WTC11 (cell line): ENCODE measurements around the gene TACR2. TPM values are rescaled to one million over a fixed set of nuclear protein-coding genes. Genes with fewer than 3 reads are reported as not detected.

Experiments
- ATAC-seq: fragments of 200-7000 bp; cut with Tn5 transposase; 2 replicates; pipeline ENCODE4 v1.10.0; 2021; ENCODE audit warnings: mild to moderate bottlenecking, moderate library complexity
- CTCF ChIA-PET: fragments of 300-600 bp; sonication (Branson Sonifier 250); formaldehyde crosslinking; loops from one replicate; lab custom pipeline; 2021; ENCODE audit warnings: antibody characterized with exemption; lab: Charles Lee
- POLR2A ChIA-PET: fragments of 350-600 bp; sonication (Branson Sonifier 250); formaldehyde crosslinking; loops from one replicate; lab custom pipeline; 2021; ENCODE audit warnings: antibody characterized with exemption; lab: Charles Lee
- DNase-seq: peaks from one replicate; pipeline ENCODE4 v3.0.0; 2021; ENCODE audit warnings: low spot score
- H3K27ac Mint-ChIP-seq: 2 replicates; pipeline ENCODE4 v1.8.0; 2021; ENCODE audit warnings: mixed read lengths
- H3K27me3 Mint-ChIP-seq: 2 replicates; pipeline ENCODE4 v1.8.0; 2021; ENCODE audit warnings: low read depth, mild to moderate bottlenecking, moderate library complexity, mixed read lengths
- H3K36me3 Mint-ChIP-seq: 2 replicates; pipeline ENCODE4 v1.8.0; 2021; ENCODE audit warnings: mixed read lengths
- H3K4me1 Mint-ChIP-seq: 2 replicates; pipeline ENCODE4 v1.8.0; 2022; ENCODE audit warnings: mixed read lengths
- H3K4me3 Mint-ChIP-seq: 2 replicates; pipeline ENCODE4 v1.8.0; 2021; ENCODE audit warnings: mild to moderate bottlenecking, moderate library complexity, mixed read lengths
- H3K9me3 Mint-ChIP-seq: 2 replicates; pipeline ENCODE4 v1.8.0; 2021; ENCODE audit warnings: mixed read lengths
- CREB1 ChIP-seq: sonication (generic); formaldehyde crosslinking; IDR thresholded peaks from 2 replicates; pipeline ENCODE4 v1.8.0; 2023; ENCODE audit warnings: mild to moderate bottlenecking, missing genetic modification reagents
- EMX1 ChIP-seq: fragments of 250-450 bp; sonication (Bioruptor Pico); IDR thresholded peaks from 2 replicates; pipeline ENCODE4 v1.8.0; 2021; ENCODE audit warnings: mild to moderate bottlenecking
- GTF2I ChIP-seq: fragments of 250-450 bp; sonication (Bioruptor Pico); conservative IDR thresholded peaks from 2 replicates; pipeline ENCODE4 v1.4.0; 2021; ENCODE audit warnings: mild to moderate bottlenecking
- JAZF1 ChIP-seq: fragments of 250-450 bp; sonication (Bioruptor Pico); IDR thresholded peaks from 2 replicates; pipeline ENCODE4 v1.9.0; 2021; ENCODE audit warnings: moderate library complexity, mild to moderate bottlenecking, inconsistent platforms
- KAT7 ChIP-seq: sonication (generic); formaldehyde crosslinking; IDR thresholded peaks from 2 replicates; pipeline ENCODE4 v1.8.1; 2023; ENCODE audit warnings: missing genetic modification reagents, mild to moderate bottlenecking, borderline replicate concordance
- NFE2L1 ChIP-seq: sonication (generic); formaldehyde crosslinking; IDR thresholded peaks from 2 replicates; pipeline ENCODE4 v1.8.1; 2023; ENCODE audit warnings: missing genetic modification reagents
- NR3C1 ChIP-seq: sonication (generic); formaldehyde crosslinking; conservative IDR thresholded peaks from 2 replicates; pipeline ENCODE4 v1.8.1; 2023; ENCODE audit warnings: low read depth, mild to moderate bottlenecking, missing genetic modification reagents
- PRRX2 ChIP-seq: fragments of 250-450 bp; sonication (Bioruptor Pico); IDR thresholded peaks from 2 replicates; pipeline ENCODE4 v1.8.0; 2021; ENCODE audit warnings: mild to moderate bottlenecking
- SMAD3 ChIP-seq: sonication (generic); formaldehyde crosslinking; IDR thresholded peaks from 2 replicates; pipeline ENCODE4 v1.8.0; 2022; ENCODE audit warnings: missing genetic modification reagents, mild to moderate bottlenecking, borderline replicate concordance
- SMAD4 ChIP-seq: sonication (generic); formaldehyde crosslinking; IDR thresholded peaks from 2 replicates; pipeline ENCODE4 v1.8.0; 2022; ENCODE audit warnings: mild to moderate bottlenecking, missing genetic modification reagents
- ZNF317 ChIP-seq: sonication (generic); formaldehyde crosslinking; IDR thresholded peaks from 2 replicates; pipeline ENCODE4 v1.8.1; 2023; ENCODE audit warnings: low read depth, mild to moderate bottlenecking, moderate library complexity, missing genetic modification reagents, borderline replicate concordance
- ZNF396 ChIP-seq: fragments of 250-450 bp; sonication (Bioruptor Pico); IDR thresholded peaks from 2 replicates; pipeline ENCODE4 v1.8.0; 2021; ENCODE audit warnings: mild to moderate bottlenecking, moderate library complexity, borderline replicate concordance
- ZNF416 ChIP-seq: fragments of 250-450 bp; sonication (Bioruptor Pico); IDR thresholded peaks from 2 replicates; pipeline ENCODE4 v1.9.0; 2021; ENCODE audit warnings: mild to moderate bottlenecking, inconsistent platforms
- total RNA-seq: library from RNA; stranded (reverse); gene quantifications from 3 replicates; pipeline ENCODE4 v1.2.3, GENCODE V29; 2021
- TF ChIP-seq, protein P1 (sequence below): sonication (generic); formaldehyde crosslinking; IDR thresholded peaks from 2 replicates; pipeline ENCODE4 v1.8.1; 2023; ENCODE audit warnings: mild to moderate bottlenecking, missing genetic modification reagents
- TF ChIP-seq, protein P2 (sequence below): sonication (generic); formaldehyde crosslinking; IDR thresholded peaks from 2 replicates; pipeline ENCODE4 v1.8.1; 2023; ENCODE audit warnings: mild to moderate bottlenecking, missing genetic modification reagents, moderate library complexity
- TF ChIP-seq, protein P3 (sequence below): sonication (generic); formaldehyde crosslinking; IDR thresholded peaks from 2 replicates; pipeline ENCODE4 v1.8.1; 2022; ENCODE audit warnings: missing genetic modification reagents, borderline replicate concordance
- TF ChIP-seq, protein P4 (sequence below): sonication (generic); formaldehyde crosslinking; conservative IDR thresholded peaks from 2 replicates; pipeline ENCODE4 v1.8.1; 2023; ENCODE audit warnings: mild to moderate bottlenecking, low read depth, missing genetic modification reagents, moderate library complexity
- TF ChIP-seq, protein P5 (sequence below): fragments of 250-450 bp; sonication (Bioruptor Pico); IDR thresholded peaks from 2 replicates; pipeline ENCODE4 v1.9.0; 2021; ENCODE audit warnings: mild to moderate bottlenecking
- TF ChIP-seq, protein P6 (sequence below): sonication (generic); formaldehyde crosslinking; IDR thresholded peaks from 2 replicates; pipeline ENCODE4 v1.8.0; 2023; ENCODE audit warnings: missing genetic modification reagents

TACR2 gene
- total RNA-seq, 1 experiment from 2014 or later, result 0.20 TPM

DNA sequence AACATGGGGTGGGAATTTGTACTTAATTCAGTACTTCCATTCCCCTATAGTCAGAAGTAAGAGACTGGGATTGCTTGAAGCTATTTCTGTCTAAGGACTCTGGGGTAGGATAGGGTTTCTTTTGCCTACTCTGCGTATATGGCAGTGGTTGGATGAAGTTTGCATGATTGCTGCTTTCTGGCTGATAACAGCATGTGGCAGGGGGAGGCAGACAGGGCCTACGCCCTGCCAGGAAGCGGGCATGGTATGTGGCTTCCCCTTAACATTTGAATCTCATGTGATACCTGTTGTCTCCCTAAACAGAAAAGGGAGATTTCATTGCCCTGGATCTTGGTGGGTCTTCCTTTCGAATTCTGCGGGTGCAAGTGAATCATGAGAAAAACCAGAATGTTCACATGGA, 57.1 kb downstream of the TACR2 start:
- Mint-ChIP-seq H3K9me3 (no peaks in the 10 kb centered on the region), H3K36me3 (peaks cover 25% of the 10 kb centered on the region), H3K27me3 (no peaks in the 10 kb centered on the region), H3K4me3 (no peak overlapping the region), H3K4me1 (peaks cover 35% of the 10 kb centered on the region), H3K27ac (peak overlapping the region; percentile 60; the same call in 1 of the 2 replicates)
- TF ChIP-seq, protein P1, sequence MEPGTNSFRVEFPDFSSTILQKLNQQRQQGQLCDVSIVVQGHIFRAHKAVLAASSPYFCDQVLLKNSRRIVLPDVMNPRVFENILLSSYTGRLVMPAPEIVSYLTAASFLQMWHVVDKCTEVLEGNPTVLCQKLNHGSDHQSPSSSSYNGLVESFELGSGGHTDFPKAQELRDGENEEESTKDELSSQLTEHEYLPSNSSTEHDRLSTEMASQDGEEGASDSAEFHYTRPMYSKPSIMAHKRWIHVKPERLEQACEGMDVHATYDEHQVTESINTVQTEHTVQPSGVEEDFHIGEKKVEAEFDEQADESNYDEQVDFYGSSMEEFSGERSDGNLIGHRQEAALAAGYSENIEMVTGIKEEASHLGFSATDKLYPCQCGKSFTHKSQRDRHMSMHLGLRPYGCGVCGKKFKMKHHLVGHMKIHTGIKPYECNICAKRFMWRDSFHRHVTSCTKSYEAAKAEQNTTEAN (CRISPR knock-in tag), result no peak
- CTCF ChIA-PET, result interaction anchor here (1.2 kb wide), 1 partner anchor 26 kb away, joined by 4 read pairs; no protein-coding TSS in a partner anchor
- POLR2A ChIA-PET, result no interaction called here
- DNase-seq (no peak), ATAC-seq (no peak)

DNA sequence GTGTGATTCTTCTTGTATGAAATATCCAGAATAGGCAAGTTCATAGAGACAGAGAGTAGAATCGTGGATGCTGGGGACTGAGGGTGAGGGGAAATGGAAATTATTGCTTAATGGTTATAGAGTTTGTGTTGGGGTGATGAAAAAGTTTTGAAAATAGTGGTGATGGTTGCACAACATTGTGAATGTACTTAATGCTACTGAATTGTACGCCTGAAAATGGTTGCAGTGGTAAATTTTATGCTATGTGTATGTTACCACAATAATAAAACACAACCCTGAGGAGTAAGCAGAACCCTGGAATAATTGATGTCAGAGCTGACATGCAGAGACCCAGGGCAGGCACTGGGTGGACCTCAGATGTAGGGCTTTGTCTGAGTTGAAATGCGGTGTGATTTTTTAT, 57.6 kb downstream of the TACR2 start:
- POLR2A ChIA-PET, result interaction anchor here (0.9 kb wide), 1 partner anchor 26 kb away, joined by 3 read pairs; no protein-coding TSS in a partner anchor
- ATAC-seq, result no peak
- H3K4me3 Mint-ChIP-seq, result no peak overlapping the region
- peak overlapping the region; percentile 32 for H3K27ac Mint-ChIP-seq
- no peak for DNase-seq
- CTCF ChIA-PET, result interaction anchor here (0.7 to 1.2 kb wide), 5 partner anchors 21 to 442 kb away, joined by 3 to 5 read pairs (median 4); no protein-coding TSS in a partner anchor
- peaks cover 36% of the 10 kb centered on the region for H3K4me1 Mint-ChIP-seq
- no peaks in the 10 kb centered on the region for H3K27me3 Mint-ChIP-seq
- peaks cover 25% of the 10 kb centered on the region for H3K36me3 Mint-ChIP-seq
- TF ChIP-seq ZNF396 (CRISPR knock-in tag) (no peak), NFE2L1 (no peak), NR3C1 (no peak)
- TF ChIP-seq, protein P2, sequence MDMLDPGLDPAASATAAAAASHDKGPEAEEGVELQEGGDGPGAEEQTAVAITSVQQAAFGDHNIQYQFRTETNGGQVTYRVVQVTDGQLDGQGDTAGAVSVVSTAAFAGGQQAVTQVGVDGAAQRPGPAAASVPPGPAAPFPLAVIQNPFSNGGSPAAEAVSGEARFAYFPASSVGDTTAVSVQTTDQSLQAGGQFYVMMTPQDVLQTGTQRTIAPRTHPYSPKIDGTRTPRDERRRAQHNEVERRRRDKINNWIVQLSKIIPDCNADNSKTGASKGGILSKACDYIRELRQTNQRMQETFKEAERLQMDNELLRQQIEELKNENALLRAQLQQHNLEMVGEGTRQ (CRISPR knock-in tag), result no peak
- no peaks in the 10 kb centered on the region for H3K9me3 Mint-ChIP-seq

DNA sequence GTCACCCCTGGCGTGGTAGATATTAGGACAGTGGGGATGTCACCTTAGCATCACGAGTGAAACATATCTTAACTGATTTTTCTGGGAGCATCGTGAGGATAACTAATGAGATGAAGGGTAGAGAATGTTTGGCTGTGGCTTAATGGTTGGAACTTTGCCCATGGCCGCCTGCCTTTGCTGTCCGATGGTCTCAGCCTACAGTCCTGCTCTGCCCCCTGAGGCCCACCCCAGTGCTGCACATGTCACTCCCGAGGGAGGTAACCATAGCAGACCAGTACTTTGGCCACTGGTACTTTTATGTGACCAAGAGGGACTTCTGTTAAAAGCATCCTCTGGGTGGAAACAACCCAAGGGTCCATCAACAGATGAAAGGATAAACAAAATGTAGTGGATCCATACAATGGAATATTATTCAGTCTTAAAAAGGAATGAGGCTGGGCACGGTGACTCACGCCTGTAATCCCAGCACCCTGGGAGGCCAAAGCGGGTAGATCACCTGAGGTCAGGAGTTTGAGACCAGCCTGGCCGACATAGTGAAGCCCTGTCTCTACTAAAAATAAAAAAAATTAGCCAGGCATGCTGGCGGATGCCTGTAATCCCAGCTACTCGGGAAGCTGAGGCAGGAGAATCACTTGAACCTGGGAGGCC, 58.4 kb downstream of the TACR2 start:
- TF ChIP-seq, protein P3, sequence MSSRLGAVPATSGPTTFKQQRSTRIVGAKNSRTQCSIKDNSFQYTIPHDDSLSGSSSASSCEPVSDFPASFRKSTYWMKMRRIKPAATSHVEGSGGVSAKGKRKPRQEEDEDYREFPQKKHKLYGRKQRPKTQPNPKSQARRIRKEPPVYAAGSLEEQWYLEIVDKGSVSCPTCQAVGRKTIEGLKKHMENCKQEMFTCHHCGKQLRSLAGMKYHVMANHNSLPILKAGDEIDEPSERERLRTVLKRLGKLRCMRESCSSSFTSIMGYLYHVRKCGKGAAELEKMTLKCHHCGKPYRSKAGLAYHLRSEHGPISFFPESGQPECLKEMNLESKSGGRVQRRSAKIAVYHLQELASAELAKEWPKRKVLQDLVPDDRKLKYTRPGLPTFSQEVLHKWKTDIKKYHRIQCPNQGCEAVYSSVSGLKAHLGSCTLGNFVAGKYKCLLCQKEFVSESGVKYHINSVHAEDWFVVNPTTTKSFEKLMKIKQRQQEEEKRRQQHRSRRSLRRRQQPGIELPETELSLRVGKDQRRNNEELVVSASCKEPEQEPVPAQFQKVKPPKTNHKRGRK (CRISPR knock-in tag), result no peak
- TF ChIP-seq SMAD4 (CRISPR knock-in tag) (no peak), KAT7 (no peak), CREB1 (CRISPR knock-in tag) (no peak), JAZF1 (no peak), SMAD3 (CRISPR knock-in tag) (no peak), ZNF317 (CRISPR knock-in tag) (no peak), EMX1 (CRISPR knock-in tag) (no peak), GTF2I (CRISPR knock-in tag) (no peak), PRRX2 (no peak), ZNF416 (CRISPR knock-in tag) (no peak)
- TF ChIP-seq, protein P4, sequence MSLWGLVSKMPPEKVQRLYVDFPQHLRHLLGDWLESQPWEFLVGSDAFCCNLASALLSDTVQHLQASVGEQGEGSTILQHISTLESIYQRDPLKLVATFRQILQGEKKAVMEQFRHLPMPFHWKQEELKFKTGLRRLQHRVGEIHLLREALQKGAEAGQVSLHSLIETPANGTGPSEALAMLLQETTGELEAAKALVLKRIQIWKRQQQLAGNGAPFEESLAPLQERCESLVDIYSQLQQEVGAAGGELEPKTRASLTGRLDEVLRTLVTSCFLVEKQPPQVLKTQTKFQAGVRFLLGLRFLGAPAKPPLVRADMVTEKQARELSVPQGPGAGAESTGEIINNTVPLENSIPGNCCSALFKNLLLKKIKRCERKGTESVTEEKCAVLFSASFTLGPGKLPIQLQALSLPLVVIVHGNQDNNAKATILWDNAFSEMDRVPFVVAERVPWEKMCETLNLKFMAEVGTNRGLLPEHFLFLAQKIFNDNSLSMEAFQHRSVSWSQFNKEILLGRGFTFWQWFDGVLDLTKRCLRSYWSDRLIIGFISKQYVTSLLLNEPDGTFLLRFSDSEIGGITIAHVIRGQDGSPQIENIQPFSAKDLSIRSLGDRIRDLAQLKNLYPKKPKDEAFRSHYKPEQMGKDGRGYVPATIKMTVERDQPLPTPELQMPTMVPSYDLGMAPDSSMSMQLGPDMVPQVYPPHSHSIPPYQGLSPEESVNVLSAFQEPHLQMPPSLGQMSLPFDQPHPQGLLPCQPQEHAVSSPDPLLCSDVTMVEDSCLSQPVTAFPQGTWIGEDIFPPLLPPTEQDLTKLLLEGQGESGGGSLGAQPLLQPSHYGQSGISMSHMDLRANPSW (CRISPR knock-in tag), result no peak
- TF ChIP-seq, protein P5, sequence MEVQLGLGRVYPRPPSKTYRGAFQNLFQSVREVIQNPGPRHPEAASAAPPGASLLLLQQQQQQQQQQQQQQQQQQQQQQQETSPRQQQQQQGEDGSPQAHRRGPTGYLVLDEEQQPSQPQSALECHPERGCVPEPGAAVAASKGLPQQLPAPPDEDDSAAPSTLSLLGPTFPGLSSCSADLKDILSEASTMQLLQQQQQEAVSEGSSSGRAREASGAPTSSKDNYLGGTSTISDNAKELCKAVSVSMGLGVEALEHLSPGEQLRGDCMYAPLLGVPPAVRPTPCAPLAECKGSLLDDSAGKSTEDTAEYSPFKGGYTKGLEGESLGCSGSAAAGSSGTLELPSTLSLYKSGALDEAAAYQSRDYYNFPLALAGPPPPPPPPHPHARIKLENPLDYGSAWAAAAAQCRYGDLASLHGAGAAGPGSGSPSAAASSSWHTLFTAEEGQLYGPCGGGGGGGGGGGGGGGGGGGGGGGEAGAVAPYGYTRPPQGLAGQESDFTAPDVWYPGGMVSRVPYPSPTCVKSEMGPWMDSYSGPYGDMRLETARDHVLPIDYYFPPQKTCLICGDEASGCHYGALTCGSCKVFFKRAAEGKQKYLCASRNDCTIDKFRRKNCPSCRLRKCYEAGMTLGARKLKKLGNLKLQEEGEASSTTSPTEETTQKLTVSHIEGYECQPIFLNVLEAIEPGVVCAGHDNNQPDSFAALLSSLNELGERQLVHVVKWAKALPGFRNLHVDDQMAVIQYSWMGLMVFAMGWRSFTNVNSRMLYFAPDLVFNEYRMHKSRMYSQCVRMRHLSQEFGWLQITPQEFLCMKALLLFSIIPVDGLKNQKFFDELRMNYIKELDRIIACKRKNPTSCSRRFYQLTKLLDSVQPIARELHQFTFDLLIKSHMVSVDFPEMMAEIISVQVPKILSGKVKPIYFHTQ, result no peak
- TF ChIP-seq, protein P6, sequence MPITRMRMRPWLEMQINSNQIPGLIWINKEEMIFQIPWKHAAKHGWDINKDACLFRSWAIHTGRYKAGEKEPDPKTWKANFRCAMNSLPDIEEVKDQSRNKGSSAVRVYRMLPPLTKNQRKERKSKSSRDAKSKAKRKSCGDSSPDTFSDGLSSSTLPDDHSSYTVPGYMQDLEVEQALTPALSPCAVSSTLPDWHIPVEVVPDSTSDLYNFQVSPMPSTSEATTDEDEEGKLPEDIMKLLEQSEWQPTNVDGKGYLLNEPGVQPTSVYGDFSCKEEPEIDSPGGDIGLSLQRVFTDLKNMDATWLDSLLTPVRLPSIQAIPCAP (CRISPR knock-in tag), result no peak
- TF ChIP-seq, protein P2 (CRISPR knock-in tag), result no peak
- no peaks in the 10 kb centered on the region for H3K27me3 Mint-ChIP-seq
- ChIA-PET CTCF (interaction anchor here (0.6 to 1.2 kb wide), 8 partner anchors 20 to 128 kb away, joined by 3 to 5 read pairs (median 5); no protein-coding TSS in a partner anchor), POLR2A (interaction anchor here (0.6 to 0.9 kb wide), 2 partner anchors 25 to 34 kb away, joined by 3 to 4 read pairs; no protein-coding TSS in a partner anchor)
- DNase-seq (no peak), ATAC-seq (peak; percentile 66)
- peaks cover 37% of the 10 kb centered on the region for H3K4me1 Mint-ChIP-seq
- H3K9me3 Mint-ChIP-seq, result no peaks in the 10 kb centered on the region
- peaks cover 29% of the 10 kb centered on the region for H3K36me3 Mint-ChIP-seq
- no peak overlapping the region for H3K4me3 Mint-ChIP-seq
- H3K27ac Mint-ChIP-seq, result no peak overlapping the region
